Measurements from ENCODE around the gene PYGL.

PYGL gene

GRCh38 chr14:50865391-50866076 lies 78.7 kb downstream of the PYGL start:
- DNase-seq: no peak

- no peak for DNase-seq
Observed at GRCh38 chr14:50864946-50865345, 79.3 kb downstream of the PYGL start.

- DNase-seq: no peak
Observed at GRCh38 chr14:50864237-50864636, 80.0 kb downstream of the PYGL start.

- no peak for DNase-seq
Observed at GRCh38 chr14:50862036-50862570, 82.2 kb downstream of the PYGL start.

- DNase-seq: peak; percentile 95
Observed at GRCh38 chr14:50860478-50861086, 83.7 kb downstream of the PYGL start.

- DNase-seq: no peak
Observed at GRCh38 chr14:50859296-50859624, 85.0 kb downstream of the PYGL start.

- no peak for DNase-seq
Observed at GRCh38 chr14:50856660-50857059, 87.6 kb downstream of the PYGL start.

- DNase-seq: no peak
Observed at GRCh38 chr14:50855558-50855957, 88.7 kb downstream of the PYGL start.

Data from activated CD8-positive, alpha-beta memory T cell treated with anti-CD3 and anti-CD28 coated beads for 24 hours (primary cell).